ENCODE measurements around the gene CASR.
A peak's percentile ranks its signal among the peaks of the same experiment; 100 is the strongest.

The CASR gene

GRCh38 chr3:122263058-122263457 is 79.6 kb downstream of the CASR start:
- DNase-seq, result no peak

- no peak for DNase-seq
These were observed 80.6 kb downstream of the CASR start for GRCh38 chr3:122263974-122264588.

- DNase-seq, result no peak
These were observed 82.5 kb downstream of the CASR start for GRCh38 chr3:122265957-122266356.

GRCh38 chr3:122268257-122269024 is 85.0 kb downstream of the CASR start:
- DNase-seq, result no peak

GRCh38 chr3:122269045-122269444 is 85.6 kb downstream of the CASR start:
- DNase-seq, result no peak

- DNase-seq, result no peak
These were observed 87.9 kb downstream of the CASR start for GRCh38 chr3:122271246-122271898.

GRCh38 chr3:122272879-122273278 is 89.4 kb downstream of the CASR start:
- no peak for DNase-seq

- DNase-seq, result no peak
These were observed 90.0 kb downstream of the CASR start for GRCh38 chr3:122273498-122273897.

- no peak for DNase-seq
These were observed 98.4 kb downstream of the CASR start for GRCh38 chr3:122281891-122282290.

- DNase-seq, result no peak
These were observed 100.5 kb downstream of the CASR start for GRCh38 chr3:122283796-122284445.

- DNase-seq, result no peak
These were observed 101.0 kb downstream of the CASR start for GRCh38 chr3:122284486-122284885.

GRCh38 chr3:122294359-122294758 is 110.9 kb downstream of the CASR start:
- no peak for DNase-seq

GRCh38 chr3:122295266-122296062 is 112.0 kb downstream of the CASR start:
- no peak for DNase-seq

- DNase-seq, result peak; percentile 26
These were observed 114.8 kb downstream of the CASR start for GRCh38 chr3:122298239-122298638.

GRCh38 chr3:122299215-122299614 is 115.7 kb downstream of the CASR start:
- DNase-seq, result no peak

- DNase-seq, result peak; percentile 53
These were observed 116.5 kb downstream of the CASR start for GRCh38 chr3:122299872-122300460.

- no peak for DNase-seq
These were observed 117.6 kb downstream of the CASR start for GRCh38 chr3:122301063-122301462.

GRCh38 chr3:122305818-122306621 is 122.6 kb downstream of the CASR start:
- no peak for DNase-seq

GRCh38 chr3:122306622-122306953 is 123.1 kb downstream of the CASR start:
- no peak for DNase-seq

- no peak for DNase-seq
These were observed 123.7 kb downstream of the CASR start for GRCh38 chr3:122307094-122307687.

GRCh38 chr3:122307976-122308375 is 124.5 kb downstream of the CASR start:
- no peak for DNase-seq

Measured in stimulated activated CD4-positive, alpha-beta T cell treated with anti-CD3 and anti-CD28 coated beads, Interleukin-4, amount 100 ng/mL, for 24 hours (primary cell).